NCI-H446 (cell line): Measurements from ENCODE around the gene ID1.

Experiments used
- DNase-seq, 2 experiments: peaks; one replicate each; lab custom pipeline; 2025; lab: John Stamatoyannopoulos, UW

The ID1 gene

GRCh38 chr20:31605031-31605901 lies at the start of gene ID1:
Gene ID1 (plus strand): TSS chr20:31605289. CDS start chr20:31605388, 99 bp downstream.
- peak; percentile 98 for DNase-seq

- no peak for DNase-seq
Observed at GRCh38 chr20:31559704-31560093, 45.4 kb upstream of the ID1 start.

- DNase-seq = peak; percentile 5 to 64
Observed at GRCh38 chr20:31560094-31560745, 44.9 kb upstream of the ID1 start.

GRCh38 chr20:31560746-31561598 lies 44.1 kb upstream of the ID1 start:
- DNase-seq = no peak

GRCh38 chr20:31562241-31562640 lies 42.8 kb upstream of the ID1 start:
- no peak for DNase-seq

DNA sequence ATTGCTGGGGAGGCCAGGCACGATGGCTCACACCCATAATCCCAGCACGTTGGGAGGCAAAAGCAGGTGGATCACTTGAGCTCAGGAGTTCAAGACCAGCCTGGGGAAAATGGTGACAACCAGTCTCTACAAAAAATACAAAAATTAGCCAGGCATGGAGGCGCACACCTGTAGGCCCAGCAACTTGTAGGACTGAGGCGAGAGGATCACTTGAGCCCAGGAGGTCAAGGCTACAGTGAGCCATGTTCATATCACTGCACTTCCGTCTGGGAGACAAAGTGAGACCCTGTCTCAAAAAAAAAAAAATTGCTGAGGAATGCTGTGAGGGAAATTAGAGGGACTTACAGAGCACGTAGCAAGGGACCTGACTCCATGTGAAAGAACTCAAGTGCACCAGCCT lies 40.8 kb upstream of the ID1 start:
- no peak for DNase-seq

- no peak for DNase-seq
Observed at GRCh38 chr20:31565699-31566318, 39.3 kb upstream of the ID1 start.

GRCh38 chr20:31566319-31566657 lies 38.8 kb upstream of the ID1 start:
- no peak for DNase-seq

GRCh38 chr20:31566658-31567379 lies 38.3 kb upstream of the ID1 start:
- no peak for DNase-seq

GRCh38 chr20:31567380-31567720 lies 37.7 kb upstream of the ID1 start:
- DNase-seq = no peak

DNA sequence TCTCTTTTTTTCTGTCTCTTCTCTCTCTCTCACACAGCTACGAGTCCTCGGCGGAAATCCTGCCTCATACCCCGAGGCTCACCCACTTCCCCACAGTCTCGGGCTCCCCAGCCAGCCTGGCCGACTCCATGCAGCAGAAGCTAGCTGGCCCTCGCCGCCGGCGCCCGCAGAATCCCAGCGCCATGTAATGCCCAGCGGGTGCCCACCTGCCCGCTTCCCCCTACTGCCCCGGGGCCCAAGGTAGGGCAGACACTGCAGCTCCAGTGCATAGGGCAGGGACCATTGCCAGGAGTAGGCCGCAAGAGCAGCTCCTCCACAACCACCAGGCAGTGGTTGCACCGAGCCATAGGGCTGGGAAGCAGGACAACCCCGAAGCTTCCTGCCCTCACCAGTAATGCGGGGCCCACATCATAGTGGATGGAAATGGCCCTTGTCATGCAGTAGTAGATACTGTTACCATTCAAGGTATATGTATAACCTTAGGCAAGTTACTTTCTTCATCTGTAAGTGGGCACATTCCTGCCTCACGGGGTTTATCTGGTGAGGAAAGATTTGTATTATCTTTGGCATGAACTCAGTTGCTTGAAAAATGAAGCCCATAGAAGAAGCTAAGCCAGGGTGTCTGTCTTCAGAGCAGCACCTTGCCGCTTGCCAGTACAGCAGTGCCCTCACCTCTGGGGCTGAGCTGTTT lies 36.9 kb upstream of the ID1 start:
- DNase-seq = no peak

DNA sequence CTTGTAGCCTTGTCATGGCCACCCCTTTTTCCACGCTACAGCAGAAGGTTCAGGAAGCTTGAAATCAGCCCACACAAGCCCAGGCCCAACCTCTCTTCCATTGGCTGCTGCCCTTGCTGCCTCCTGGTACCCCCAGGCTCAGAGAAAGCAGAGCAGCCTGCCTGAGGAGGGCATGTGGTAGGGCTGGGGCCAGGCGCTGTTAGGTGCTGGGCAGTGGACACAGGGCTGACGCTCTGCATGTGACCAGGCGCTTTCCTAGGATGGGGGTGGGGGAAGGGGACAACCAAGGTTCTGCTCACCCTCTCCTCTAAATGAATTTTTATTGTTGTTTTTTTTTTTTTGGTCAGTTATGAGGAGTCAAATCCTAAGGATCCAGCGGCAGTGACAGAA lies 36.3 kb upstream of the ID1 start:
- DNase-seq = no peak

DNA sequence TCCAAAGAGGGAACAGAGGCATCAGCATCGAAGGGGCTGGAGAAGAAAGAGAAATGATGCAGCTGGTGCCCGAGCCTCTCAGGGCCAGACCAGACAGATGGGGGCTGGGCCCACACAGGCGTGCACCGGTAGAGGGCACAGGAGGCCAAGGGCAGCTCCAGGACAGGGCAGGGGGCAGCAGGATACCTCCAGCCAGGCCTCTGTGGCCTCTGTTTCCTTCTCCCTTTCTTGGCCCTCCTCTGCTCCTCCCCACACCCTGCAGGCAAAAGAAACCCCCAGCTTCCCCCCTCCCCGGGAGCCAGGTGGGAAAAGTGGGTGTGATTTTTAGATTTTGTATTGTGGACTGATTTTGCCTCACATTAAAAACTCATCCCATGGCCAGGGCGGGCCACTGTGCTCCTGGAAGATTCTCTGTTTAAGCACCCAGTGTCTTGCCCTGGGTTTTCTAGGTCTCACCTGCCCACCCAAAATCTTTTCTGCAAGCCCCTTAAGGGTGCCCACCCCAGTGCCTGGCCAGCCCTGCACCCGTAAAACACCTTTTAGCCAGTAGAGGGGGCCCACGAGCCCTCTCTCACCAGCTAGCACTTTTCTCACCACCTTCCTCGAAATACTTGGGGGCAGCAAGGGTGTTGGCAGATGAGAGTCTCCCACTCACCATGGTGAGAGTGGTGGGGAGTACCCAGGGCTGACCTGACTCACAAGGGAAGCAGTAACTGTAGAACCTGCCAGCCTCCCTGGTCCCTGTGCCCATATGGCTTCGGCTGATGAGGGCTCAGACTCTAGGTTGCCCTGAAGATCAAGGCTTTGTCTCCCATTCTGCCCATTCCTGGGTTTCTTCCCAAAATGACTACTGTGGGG lies 35.7 kb upstream of the ID1 start:
- DNase-seq = peak; percentile 29 to 55

DNA sequence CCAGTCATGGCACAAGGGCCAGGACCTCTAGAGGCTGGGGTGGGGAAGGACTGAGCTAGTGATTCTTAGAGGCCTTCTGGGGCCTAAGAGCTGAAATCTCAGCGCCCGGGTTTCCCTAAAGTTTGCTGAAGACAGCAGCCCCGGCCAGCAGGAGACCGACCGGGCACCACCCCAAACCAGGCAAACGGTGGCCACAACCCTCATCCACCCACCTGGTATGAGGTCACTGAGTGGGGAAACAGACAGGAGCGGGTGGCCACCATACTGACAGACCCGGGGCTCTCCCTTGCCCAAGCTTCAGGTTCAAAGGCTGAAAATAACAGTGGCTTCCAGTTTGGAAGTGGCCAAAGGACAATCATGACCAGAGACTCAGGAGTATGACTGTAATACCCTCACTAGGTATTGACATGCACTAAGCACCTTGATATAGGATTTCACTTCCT lies 35.0 kb upstream of the ID1 start:
- no peak for DNase-seq

DNA sequence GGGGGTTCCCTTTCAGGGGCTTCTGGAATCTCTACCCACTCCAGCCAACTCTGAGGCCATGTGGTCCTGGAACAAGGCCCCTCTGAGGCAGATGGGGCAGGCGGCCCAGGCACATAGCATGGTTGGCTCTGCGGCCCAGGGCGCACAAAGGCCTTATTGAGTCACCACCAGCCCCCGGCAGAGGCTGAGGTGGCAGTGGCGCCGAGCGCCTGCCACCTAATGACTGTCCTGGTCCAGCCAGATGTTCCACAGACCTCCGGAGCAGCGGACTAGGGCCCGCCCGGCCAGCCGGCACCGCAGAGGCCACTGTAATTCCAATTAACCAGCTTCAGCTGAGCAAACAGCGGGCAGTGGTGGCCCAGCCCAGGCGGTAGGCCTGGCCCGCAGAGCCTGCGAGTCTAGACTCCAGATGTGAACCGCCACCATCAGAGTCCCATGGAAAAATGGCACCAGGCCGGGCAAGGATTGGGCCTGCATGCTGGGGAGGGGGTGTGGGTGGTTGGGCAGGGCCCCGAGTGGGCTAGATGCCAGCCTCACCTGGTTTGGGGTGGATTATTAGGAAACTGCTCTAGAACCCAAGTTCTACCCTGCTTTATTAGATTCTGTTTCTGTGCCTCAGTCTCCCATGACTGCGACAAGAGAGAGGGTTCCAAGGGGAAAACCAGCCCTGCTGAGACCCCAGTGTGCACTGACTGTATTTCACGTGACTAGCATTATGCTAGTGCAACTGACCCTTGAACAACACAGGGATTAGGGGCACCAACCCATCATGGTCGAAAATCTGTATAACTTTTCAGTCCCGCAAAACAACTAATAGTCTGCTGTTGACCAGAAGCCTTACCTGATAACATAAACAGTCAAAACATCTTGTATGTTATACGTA lies 34.1 kb upstream of the ID1 start:
- DNase-seq = no peak

- peak; percentile 51 to 79 for DNase-seq
Observed at GRCh38 chr20:31572042-31572700, 32.9 kb upstream of the ID1 start.

DNA sequence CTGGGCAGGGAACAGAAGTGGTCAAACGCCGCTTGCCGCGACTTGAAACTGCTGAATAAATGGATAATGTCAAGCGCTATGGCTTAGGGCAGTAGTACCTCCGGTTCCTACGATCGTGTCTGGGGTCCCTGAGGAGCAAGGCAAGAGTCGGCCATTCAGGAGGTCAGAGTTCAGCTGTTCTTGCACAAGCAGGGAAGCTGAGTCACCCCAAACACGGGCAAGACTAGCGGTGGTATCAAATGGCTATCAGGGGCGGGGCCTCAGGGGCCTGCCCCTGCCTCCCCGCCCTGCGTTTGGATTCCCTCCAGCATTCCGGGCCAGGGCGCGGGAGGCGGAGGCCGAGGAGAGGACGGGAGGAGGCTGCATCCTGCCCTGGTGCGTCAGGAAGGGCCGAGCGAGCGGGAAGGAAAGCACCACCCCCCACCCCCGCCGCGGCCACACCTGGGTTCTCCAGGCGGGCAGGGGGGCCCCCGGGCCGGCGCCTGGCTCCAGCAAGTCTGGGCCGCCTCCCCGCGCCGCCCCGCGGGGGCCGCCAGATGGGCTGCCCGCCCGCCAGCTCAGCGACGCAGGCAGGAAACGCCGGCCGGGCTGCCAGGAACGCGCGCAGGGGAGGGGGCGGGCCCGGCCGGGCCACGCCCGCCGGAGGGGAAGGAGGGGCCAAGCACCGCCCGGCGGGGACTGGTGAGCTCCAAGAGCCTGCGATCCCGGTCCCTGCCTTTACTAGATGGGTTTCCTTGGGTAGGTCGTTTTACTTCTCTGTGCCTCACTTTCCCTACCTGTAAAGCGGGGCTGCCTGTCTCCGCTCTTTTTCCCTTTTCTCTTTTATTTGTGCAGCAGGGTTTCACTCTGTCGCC lies 32.2 kb upstream of the ID1 start:
- DNase-seq = peak; percentile 93 to 100
